GF-D8 (cell line): Measurements from ENCODE around the gene ARRB1.
"Not testable (repeated sequence)": the region's sequence is repeated elsewhere in the genome, so short reads cannot be mapped to it uniquely, and the experiment has no call there.

ENCODE experiments used
- DNase-seq: peaks from one replicate; lab custom pipeline; 2025; lab: John Stamatoyannopoulos, UW

ARRB1 gene

GRCh38 chr11:75344186-75344585 lies 7.3 kb downstream of the ARRB1 start:
- no peak for DNase-seq

GRCh38 chr11:75342966-75343870 lies 8.2 kb downstream of the ARRB1 start:
- DNase-seq = peak; percentile 65

GRCh38 chr11:75342231-75342918 lies 9.1 kb downstream of the ARRB1 start:
- peak; percentile 35 for DNase-seq

GRCh38 chr11:75341612-75342011 lies 9.8 kb downstream of the ARRB1 start:
- DNase-seq = no peak

GRCh38 chr11:75339685-75340409 lies 11.6 kb downstream of the ARRB1 start:
- DNase-seq = peak; percentile 81

GRCh38 chr11:75338516-75339208 lies 12.8 kb downstream of the ARRB1 start:
- no peak for DNase-seq

GRCh38 chr11:75337195-75337654 lies 14.2 kb downstream of the ARRB1 start:
- DNase-seq = no peak

- no peak for DNase-seq
Observed at GRCh38 chr11:75334976-75335375, 16.5 kb downstream of the ARRB1 start.

GRCh38 chr11:75334402-75334891 lies 17.0 kb downstream of the ARRB1 start:
- DNase-seq = no peak

GRCh38 chr11:75333807-75334140 lies 17.7 kb downstream of the ARRB1 start:
- DNase-seq = no peak

- DNase-seq = no peak
Observed at GRCh38 chr11:75333022-75333806, 18.2 kb downstream of the ARRB1 start.

GRCh38 chr11:75331761-75332160 lies 19.7 kb downstream of the ARRB1 start:
- not testable (repeated sequence) for DNase-seq

- not testable (repeated sequence) for DNase-seq
Observed at GRCh38 chr11:75331304-75331703, 20.2 kb downstream of the ARRB1 start.

GRCh38 chr11:75330886-75331285 lies 20.6 kb downstream of the ARRB1 start:
- DNase-seq = not testable (repeated sequence)

- no peak for DNase-seq
Observed at GRCh38 chr11:75330291-75330690, 21.2 kb downstream of the ARRB1 start.

- peak; percentile 64 for DNase-seq
Observed at GRCh38 chr11:75328426-75329277, 22.8 kb downstream of the ARRB1 start.

- no peak for DNase-seq
Observed at GRCh38 chr11:75326439-75326810, 25.0 kb downstream of the ARRB1 start.

- no peak for DNase-seq
Observed at GRCh38 chr11:75325713-75326438, 25.6 kb downstream of the ARRB1 start.

- DNase-seq = no peak
Observed at GRCh38 chr11:75324740-75325139, 26.7 kb downstream of the ARRB1 start.
